WTC11 (cell line): ENCODE results near the gene CPNE9. TPM values are rescaled to one million over a fixed set of nuclear protein-coding genes. Genes with fewer than 3 reads are reported as not detected.

Experiments
- ATAC-seq: fragments of 200-7000 bp; cut with Tn5 transposase; 2 replicates; pipeline ENCODE4 v1.10.0; 2021; ENCODE audit warnings: mild to moderate bottlenecking, moderate library complexity
- CTCF ChIA-PET: fragments of 300-600 bp; sonication (Branson Sonifier 250); formaldehyde crosslinking; loops from one replicate; lab custom pipeline; 2021; ENCODE audit warnings: antibody characterized with exemption; lab: Charles Lee
- POLR2A ChIA-PET: fragments of 350-600 bp; sonication (Branson Sonifier 250); formaldehyde crosslinking; loops from one replicate; lab custom pipeline; 2021; ENCODE audit warnings: antibody characterized with exemption; lab: Charles Lee
- DNase-seq: peaks from one replicate; pipeline ENCODE4 v3.0.0; 2021; ENCODE audit warnings: low spot score
- H3K27ac Mint-ChIP-seq: 2 replicates; pipeline ENCODE4 v1.8.0; 2021; ENCODE audit warnings: mixed read lengths
- H3K27me3 Mint-ChIP-seq: 2 replicates; pipeline ENCODE4 v1.8.0; 2021; ENCODE audit warnings: low read depth, mild to moderate bottlenecking, moderate library complexity, mixed read lengths
- H3K36me3 Mint-ChIP-seq: 2 replicates; pipeline ENCODE4 v1.8.0; 2021; ENCODE audit warnings: mixed read lengths
- H3K4me1 Mint-ChIP-seq: 2 replicates; pipeline ENCODE4 v1.8.0; 2022; ENCODE audit warnings: mixed read lengths
- H3K4me3 Mint-ChIP-seq: 2 replicates; pipeline ENCODE4 v1.8.0; 2021; ENCODE audit warnings: mild to moderate bottlenecking, moderate library complexity, mixed read lengths
- H3K9me3 Mint-ChIP-seq: 2 replicates; pipeline ENCODE4 v1.8.0; 2021; ENCODE audit warnings: mixed read lengths
- AR ChIP-seq: fragments of 250-450 bp; sonication (Bioruptor Pico); IDR thresholded peaks from 2 replicates; pipeline ENCODE4 v1.9.0; 2021; ENCODE audit warnings: mild to moderate bottlenecking
- ATF3 ChIP-seq: sonication (generic); formaldehyde crosslinking; conservative IDR thresholded peaks from 2 replicates; pipeline ENCODE4 v1.8.1; 2022; ENCODE audit warnings: mild to moderate bottlenecking, missing genetic modification reagents
- ERG ChIP-seq: fragments of 250-450 bp; sonication (Bioruptor Pico); IDR thresholded peaks from 2 replicates; pipeline ENCODE4 v1.8.0; 2021; ENCODE audit warnings: mild to moderate bottlenecking
- FOXJ3 ChIP-seq: sonication (generic); formaldehyde crosslinking; IDR thresholded peaks from 2 replicates; pipeline ENCODE4 v1.9.0; 2021; ENCODE audit warnings: missing genetic modification reagents, mild to moderate bottlenecking, borderline replicate concordance
- HMGXB4 ChIP-seq: sonication (generic); formaldehyde crosslinking; IDR thresholded peaks from 2 replicates; pipeline ENCODE4 v1.8.1; 2023; ENCODE audit warnings: mild to moderate bottlenecking, moderate library complexity, missing genetic modification reagents
- IRF2 ChIP-seq: sonication (generic); formaldehyde crosslinking; IDR thresholded peaks from 2 replicates; pipeline ENCODE4 v1.8.0; 2022; ENCODE audit warnings: low read depth, missing genetic modification reagents, borderline replicate concordance
- JUN ChIP-seq: sonication (generic); formaldehyde crosslinking; IDR thresholded peaks from 2 replicates; pipeline ENCODE4 v1.8.0; 2023; ENCODE audit warnings: mild to moderate bottlenecking, missing genetic modification reagents
- MAX ChIP-seq: sonication (generic); formaldehyde crosslinking; IDR thresholded peaks from 2 replicates; pipeline ENCODE4 v1.8.0; 2022; ENCODE audit warnings: mild to moderate bottlenecking, missing genetic modification reagents
- OVOL2 ChIP-seq: fragments of 250-450 bp; sonication (Bioruptor Pico); IDR thresholded peaks from 2 replicates; pipeline ENCODE4 v1.9.0; 2021; ENCODE audit warnings: mild to moderate bottlenecking, borderline replicate concordance
- PRDM15 ChIP-seq: sonication (generic); formaldehyde crosslinking; IDR thresholded peaks from 2 replicates; pipeline ENCODE4 v1.8.0; 2022; ENCODE audit warnings: missing genetic modification reagents
- RORB ChIP-seq: fragments of 250-450 bp; sonication (Bioruptor Pico); IDR thresholded peaks from 2 replicates; pipeline ENCODE4 v1.9.0; 2021; ENCODE audit warnings: mild to moderate bottlenecking
- SP1 ChIP-seq: sonication (generic); formaldehyde crosslinking; conservative IDR thresholded peaks from 2 replicates; pipeline ENCODE4 v1.8.1; 2022; ENCODE audit warnings: missing genetic modification reagents
- TCF7 ChIP-seq: sonication (generic); formaldehyde crosslinking; IDR thresholded peaks from 2 replicates; pipeline ENCODE4 v1.8.0; 2022; ENCODE audit warnings: mild to moderate bottlenecking, low read depth, missing genetic modification reagents, moderate library complexity
- ZBTB21 ChIP-seq: sonication (generic); formaldehyde crosslinking; IDR thresholded peaks from 2 replicates; pipeline ENCODE4 v1.8.1; 2023; ENCODE audit warnings: mild to moderate bottlenecking, missing genetic modification reagents, borderline replicate concordance
- ZNF416 ChIP-seq: fragments of 250-450 bp; sonication (Bioruptor Pico); IDR thresholded peaks from 2 replicates; pipeline ENCODE4 v1.9.0; 2021; ENCODE audit warnings: mild to moderate bottlenecking, inconsistent platforms
- total RNA-seq: library from RNA; stranded (reverse); gene quantifications from 3 replicates; pipeline ENCODE4 v1.2.3, GENCODE V29; 2021

The CPNE9 gene
- total RNA-seq, 1 experiment from 2014 or later, result 3.2 TPM

GRCh38 chr3:9696480-9697220, 7.0 kb upstream of the CPNE9 start (continued):
- TF ChIP-seq AR, result no peak
- no peak for TF ChIP-seq ERG (CRISPR knock-in tag)
- TF ChIP-seq TCF7 (CRISPR knock-in tag), result no peak

GRCh38 chr3:9697892-9698291, 5.7 kb upstream of the CPNE9 start:
- peaks cover 3% of the 10 kb centered on the region for H3K27me3 Mint-ChIP-seq
- DNase-seq, result no peak
- ChIA-PET CTCF (interaction anchor here (1.8 kb wide), 2 partner anchors 30 to 194 kb away, joined by 6 to 7 read pairs; no protein-coding TSS in a partner anchor), POLR2A (no interaction called here)
- no peaks in the 10 kb centered on the region for H3K4me1 Mint-ChIP-seq
- no peaks in the 10 kb centered on the region for H3K9me3 Mint-ChIP-seq
- no peak overlapping the region for H3K27ac Mint-ChIP-seq
- H3K4me3 Mint-ChIP-seq, result no peak overlapping the region
- ATAC-seq, result no peak
- no peaks in the 10 kb centered on the region for H3K36me3 Mint-ChIP-seq
- TF ChIP-seq IRF2, result no peak
- no peak for TF ChIP-seq ATF3 (CRISPR knock-in tag)
- TF ChIP-seq, all 79 proteins: peak for 0

GRCh38 chr3:9698293-9698692, 5.3 kb upstream of the CPNE9 start:
- CTCF ChIA-PET, result interaction anchor here (1.1 to 1.8 kb wide), 3 partner anchors 23 to 195 kb away, joined by 3 to 7 read pairs (median 6); no protein-coding TSS in a partner anchor
- no peak overlapping the region for H3K27ac Mint-ChIP-seq
- no peaks in the 10 kb centered on the region for H3K4me1 Mint-ChIP-seq
- H3K27me3 Mint-ChIP-seq, result peaks cover 7% of the 10 kb centered on the region
- POLR2A ChIA-PET, result no interaction called here
- H3K9me3 Mint-ChIP-seq, result no peaks in the 10 kb centered on the region
- DNase-seq (no peak), ATAC-seq (no peak)
- H3K36me3 Mint-ChIP-seq, result no peaks in the 10 kb centered on the region
- TF ChIP-seq PRDM15 (CRISPR knock-in tag), result no peak
- no peak for TF ChIP-seq JUN (CRISPR knock-in tag)
- no peak for TF ChIP-seq IRF2
- TF ChIP-seq OVOL2 (CRISPR knock-in tag), result no peak
- TF ChIP-seq ZNF416 (CRISPR knock-in tag), result no peak
- TF ChIP-seq MAX (CRISPR knock-in tag), result no peak
- H3K4me3 Mint-ChIP-seq, result no peak overlapping the region

GRCh38 chr3:9700536-9700935, 3.1 kb upstream of the CPNE9 start:
- H3K4me3 Mint-ChIP-seq, result no peak overlapping the region
- H3K27me3 Mint-ChIP-seq, result peaks cover 21% of the 10 kb centered on the region
- H3K4me1 Mint-ChIP-seq, result no peaks in the 10 kb centered on the region
- ChIA-PET POLR2A (no interaction called here), CTCF (no interaction called here)
- no peak overlapping the region for H3K27ac Mint-ChIP-seq
- ATAC-seq, result no peak
- DNase-seq, result no peak
- H3K9me3 Mint-ChIP-seq, result no peaks in the 10 kb centered on the region
- H3K36me3 Mint-ChIP-seq, result no peaks in the 10 kb centered on the region
- TF ChIP-seq HMGXB4 (CRISPR knock-in tag) (no peak), RORB (CRISPR knock-in tag) (no peak), ZBTB21 (no peak), SP1 (CRISPR knock-in tag) (no peak), OVOL2 (CRISPR knock-in tag) (no peak), FOXJ3 (CRISPR knock-in tag) (no peak)
